PC-9 (cell line): ENCODE data around the gene CLDN16. TPM values are rescaled to one million over a fixed set of nuclear protein-coding genes. Genes with fewer than 3 reads are reported as not detected.

Experiments
- BruUV-seq: library from RNA; stranded (reverse); fragments of 400-500 nt; replicated peaks from 2 replicates; lab custom pipeline; 2021; lab: Mats Ljungman, UMichigan
- CTCF ChIA-PET: fragments of 300-600 bp; sonication (Branson Sonifier 250); formaldehyde crosslinking; loops from one replicate; lab custom pipeline; 2022; ENCODE audit warnings: antibody characterized with exemption; lab: Charles Lee
- POLR2A ChIA-PET: fragments of 300-600 bp; sonication (Branson Sonifier 250); formaldehyde crosslinking; loops from one replicate; lab custom pipeline; 2022; ENCODE audit warnings: antibody characterized with exemption; ENCODE audit not compliant: unreplicated experiment; lab: Charles Lee
- DNase-seq, 2 experiments: peaks; one replicate each; pipeline versions ENCODE4 v3.0.0 to v3.0.0-alpha.2; 2015 to 2022; ENCODE audit warnings: mixed read lengths in 1 of 2
- H2AFZ ChIP-seq: fragments of 200-600 bp; sonication (generic); 2 replicates; pipeline ENCODE4 v1.8.1; 2017; ENCODE audit warnings: antibody characterized with exemption
- H3F3A ChIP-seq: fragments of 200-600 bp; sonication (generic); 2 replicates; pipeline ENCODE4 v1.8.1; 2017; ENCODE audit warnings: antibody characterized with exemption, mild to moderate bottlenecking, low read depth; ENCODE audit not compliant: insufficient read depth
- H3K27ac ChIP-seq: fragments of 200-600 bp; sonication (generic); 2 replicates; pipeline ENCODE4 v1.6.1; 2016; ENCODE audit warnings: mixed run types
- H3K27me3 ChIP-seq: fragments of 200-600 bp; sonication (generic); 2 replicates; pipeline ENCODE4 v1.6.1; 2016; ENCODE audit warnings: low read depth, mixed run types; ENCODE audit not compliant: insufficient read depth
- H3K36me3 ChIP-seq: fragments of 200-600 bp; sonication (generic); 2 replicates; pipeline ENCODE4 v1.6.1; 2016; ENCODE audit warnings: low read depth, mixed run types
- H3K4me1 ChIP-seq: fragments of 200-600 bp; sonication (generic); replicated peaks from 2 replicates; pipeline ENCODE4 v1.6.1; 2016; ENCODE audit warnings: mixed run types; ENCODE audit not compliant: insufficient read depth
- H3K4me2 ChIP-seq: fragments of 200-600 bp; sonication (generic); 2 replicates; pipeline ENCODE4 v1.6.1; 2017; ENCODE audit warnings: mixed run types
- H3K4me3 ChIP-seq: fragments of 200-600 bp; sonication (generic); 2 replicates; pipeline ENCODE4 v1.6.1; 2016; ENCODE audit warnings: mixed run types
- H3K79me2 ChIP-seq: fragments of 200-600 bp; sonication (generic); 2 replicates; pipeline ENCODE4 v1.6.1; 2017; ENCODE audit warnings: low read depth, mixed run types
- H3K9me2 ChIP-seq: fragments of 200-600 bp; sonication (generic); 2 replicates; pipeline ENCODE4 v1.8.1; 2017; ENCODE audit warnings: mild to moderate bottlenecking; ENCODE audit not compliant: insufficient read depth
- H3K9me3 ChIP-seq: fragments of 200-600 bp; sonication (generic); 2 replicates; pipeline ENCODE4 v1.8.1; 2016; ENCODE audit warnings: low read depth; ENCODE audit not compliant: insufficient read depth
- H4K20me1 ChIP-seq: fragments of 200-600 bp; sonication (generic); 2 replicates; pipeline ENCODE4 v1.8.1; 2017; ENCODE audit not compliant: insufficient read depth
- CTCF ChIP-seq: fragments of 200-600 bp; sonication (generic); conservative IDR thresholded peaks from 2 replicates; pipeline ENCODE4 v1.6.1; 2017; ENCODE audit warnings: mixed run types, antibody characterized with exemption, mild to moderate bottlenecking, moderate library complexity
- EZH2 ChIP-seq: fragments of 200-600 bp; sonication (generic); IDR thresholded peaks from 2 replicates; pipeline ENCODE4 v1.8.0; 2017; ENCODE audit warnings: antibody characterized with exemption, low read depth
- intact Hi-C: fragments of 100-400 bp; cut with micrococcal nuclease; formaldehyde crosslinking; loops from one replicate; pipeline ENCODE4 v1.10.0; 2022; ENCODE audit not compliant: unreplicated experiment
- total RNA-seq: library from RNA; stranded (reverse); gene quantifications from 2 replicates; pipeline ENCODE4 v1.2.3, GENCODE V29; 2021

Gene CLDN16
- total RNA-seq, 1 experiment from 2014 or later, result 0.46 TPM

DNA sequence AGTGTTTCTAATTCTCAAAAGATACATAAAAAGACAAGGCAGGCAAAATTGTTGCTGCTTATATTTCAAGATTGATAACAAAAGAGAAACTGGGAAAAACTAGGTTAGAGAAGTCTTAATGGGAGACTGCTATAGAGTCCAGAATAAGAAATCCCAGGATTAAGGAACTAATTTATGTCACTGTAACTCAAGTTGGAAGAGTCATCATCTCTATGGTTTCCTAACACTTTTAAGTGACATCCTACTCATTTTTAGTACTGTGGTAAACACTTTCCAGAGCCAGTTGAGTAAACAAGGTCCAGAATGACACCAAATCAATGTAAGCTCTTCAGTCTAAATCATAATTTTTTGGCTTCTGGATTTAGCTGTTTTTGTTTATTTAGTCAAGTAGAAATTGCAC is 8.0 kb downstream of the CLDN16 start:
- Histone ChIP-seq H2AFZ (no peak overlapping the region), H3K9me2 (no peaks in the 10 kb centered on the region; the same call in 1 of the 2 replicates), H3K4me2 (no peak overlapping the region), H4K20me1 (no peaks in the 10 kb centered on the region), H3F3A (no peaks in the 10 kb centered on the region), H3K4me1 (no peaks in the 10 kb centered on the region), H3K9me3 (no peaks in the 10 kb centered on the region), H3K36me3 (no peaks in the 10 kb centered on the region), H3K27ac (no peak overlapping the region), H3K27me3 (no peaks in the 10 kb centered on the region), H3K79me2 (no peaks in the 10 kb centered on the region), H3K4me3 (no peak overlapping the region)
- DNase-seq, result no peak
- BruUV-seq, result no TSS peak
- intact Hi-C loops, result no loop called here
- ChIA-PET POLR2A (no interaction called here), CTCF (no interaction called here)
- TF ChIP-seq EZH2, result no peak
- no peak for TF ChIP-seq CTCF

GRCh38 chr3:190397889-190398288 is 9.9 kb downstream of the CLDN16 start:
- H3K27ac ChIP-seq, result no peak overlapping the region
- no peaks in the 10 kb centered on the region for H3F3A ChIP-seq
- no peak overlapping the region for H3K4me2 ChIP-seq
- H3K4me1 ChIP-seq, result no peaks in the 10 kb centered on the region
- ChIA-PET POLR2A (no interaction called here), CTCF (no interaction called here)
- H3K27me3 ChIP-seq, result no peaks in the 10 kb centered on the region
- no peak for DNase-seq
- BruUV-seq, result no TSS peak
- H4K20me1 ChIP-seq, result no peaks in the 10 kb centered on the region
- no peak overlapping the region for H3K4me3 ChIP-seq
- 0 out of 2 replicates have a peak overlapping the region, but pooled peaks have one; percentile 21 for H2AFZ ChIP-seq
- no peaks in the 10 kb centered on the region for H3K79me2 ChIP-seq
- TF ChIP-seq CTCF, result no peak
- no peak for TF ChIP-seq EZH2
- intact Hi-C loops, result no loop called here
- no peaks in the 10 kb centered on the region for H3K36me3 ChIP-seq
- no peaks in the 10 kb centered on the region for H3K9me3 ChIP-seq
- no peaks in the 10 kb centered on the region for H3K9me2 ChIP-seq

- BruUV-seq, result no TSS peak
- peaks cover 5% of the 10 kb centered on the region; the same call in 1 of the 2 replicates for H3K4me1 ChIP-seq
- ChIA-PET CTCF (no interaction called here), POLR2A (no interaction called here)
- no peaks in the 10 kb centered on the region for H4K20me1 ChIP-seq
- H3K4me2 ChIP-seq, result no peak overlapping the region
- intact Hi-C loops, result no loop called here
- H3K79me2 ChIP-seq, result no peaks in the 10 kb centered on the region
- DNase-seq, result no peak
- no peak overlapping the region for H3K4me3 ChIP-seq
- TF ChIP-seq CTCF, result no peak
- no peaks in the 10 kb centered on the region for H3K36me3 ChIP-seq
- H3K9me2 ChIP-seq, result no peaks in the 10 kb centered on the region
- no peak overlapping the region for H2AFZ ChIP-seq
- no peak overlapping the region for H3K27ac ChIP-seq
- no peaks in the 10 kb centered on the region for H3K9me3 ChIP-seq
- H3K27me3 ChIP-seq, result no peaks in the 10 kb centered on the region
- no peaks in the 10 kb centered on the region for H3F3A ChIP-seq
Observed at GRCh38 chr3:190399677-190400076, 11.7 kb downstream of the CLDN16 start.
